SK-N-SH treated with all-trans-retinoic acid at 6 μM for 48 hours (cell line): Measurements from ENCODE around the gene ZBED4.

Experiments used
- ESRRG ChIP-seq: fragments of 250-450 bp; sonication (Bioruptor Pico); IDR thresholded peaks from 2 replicates; pipeline ENCODE4 v1.6.1; 2021; ENCODE audit warnings: mild to moderate bottlenecking
- GLIS3 ChIP-seq: fragments of 250-450 bp; sonication (Bioruptor Pico); IDR thresholded peaks from 2 replicates; pipeline ENCODE4 v1.5.0; 2020; ENCODE audit warnings: mild to moderate bottlenecking, moderate library complexity
- OSR1 ChIP-seq: fragments of 250-450 bp; sonication (Bioruptor Pico); IDR thresholded peaks from 2 replicates; pipeline ENCODE4 v1.8.0; 2022; ENCODE audit warnings: moderate library complexity, mild to moderate bottlenecking, inconsistent platforms
- TOX ChIP-seq: fragments of 250-450 bp; sonication (Bioruptor Pico); IDR thresholded peaks from 2 replicates; pipeline ENCODE4 v1.8.0; 2021; ENCODE audit warnings: mild to moderate bottlenecking, moderate library complexity, borderline replicate concordance
- ZFP3 ChIP-seq: fragments of 250-450 bp; sonication (Bioruptor Pico); IDR thresholded peaks from 2 replicates; pipeline ENCODE4 v1.5.0; 2020; ENCODE audit warnings: mild to moderate bottlenecking, moderate library complexity
- ZFP30 ChIP-seq: fragments of 450-650 bp; formaldehyde crosslinking; IDR thresholded peaks from 2 replicates; pipeline ENCODE4 v1.5.0; 2022; ENCODE audit warnings: mild to moderate bottlenecking, moderate library complexity
- ZNF565 ChIP-seq: fragments of 450-650 bp; formaldehyde crosslinking; conservative IDR thresholded peaks from 2 replicates; pipeline ENCODE4 v1.5.0; 2020; ENCODE audit warnings: low read depth, mild to moderate bottlenecking, moderate library complexity
- TF ChIP-seq, protein P1 (sequence below): fragments of 250-450 bp; sonication (Bioruptor Pico); IDR thresholded peaks from 2 replicates; pipeline ENCODE4 v1.5.1; 2020; ENCODE audit warnings: low read depth, mild to moderate bottlenecking, moderate library complexity
- TF ChIP-seq, protein P2 (sequence below): fragments of 250-450 bp; sonication (Bioruptor Pico); IDR thresholded peaks from 2 replicates; pipeline ENCODE4 v1.5.0; 2020; ENCODE audit warnings: mild to moderate bottlenecking, moderate library complexity
- TF ChIP-seq, protein P3 (sequence below): fragments of 250-450 bp; sonication (Bioruptor Pico); IDR thresholded peaks from 2 replicates; pipeline ENCODE4 v1.8.0; 2020; ENCODE audit warnings: mild to moderate bottlenecking, moderate library complexity, borderline replicate concordance

DNA sequence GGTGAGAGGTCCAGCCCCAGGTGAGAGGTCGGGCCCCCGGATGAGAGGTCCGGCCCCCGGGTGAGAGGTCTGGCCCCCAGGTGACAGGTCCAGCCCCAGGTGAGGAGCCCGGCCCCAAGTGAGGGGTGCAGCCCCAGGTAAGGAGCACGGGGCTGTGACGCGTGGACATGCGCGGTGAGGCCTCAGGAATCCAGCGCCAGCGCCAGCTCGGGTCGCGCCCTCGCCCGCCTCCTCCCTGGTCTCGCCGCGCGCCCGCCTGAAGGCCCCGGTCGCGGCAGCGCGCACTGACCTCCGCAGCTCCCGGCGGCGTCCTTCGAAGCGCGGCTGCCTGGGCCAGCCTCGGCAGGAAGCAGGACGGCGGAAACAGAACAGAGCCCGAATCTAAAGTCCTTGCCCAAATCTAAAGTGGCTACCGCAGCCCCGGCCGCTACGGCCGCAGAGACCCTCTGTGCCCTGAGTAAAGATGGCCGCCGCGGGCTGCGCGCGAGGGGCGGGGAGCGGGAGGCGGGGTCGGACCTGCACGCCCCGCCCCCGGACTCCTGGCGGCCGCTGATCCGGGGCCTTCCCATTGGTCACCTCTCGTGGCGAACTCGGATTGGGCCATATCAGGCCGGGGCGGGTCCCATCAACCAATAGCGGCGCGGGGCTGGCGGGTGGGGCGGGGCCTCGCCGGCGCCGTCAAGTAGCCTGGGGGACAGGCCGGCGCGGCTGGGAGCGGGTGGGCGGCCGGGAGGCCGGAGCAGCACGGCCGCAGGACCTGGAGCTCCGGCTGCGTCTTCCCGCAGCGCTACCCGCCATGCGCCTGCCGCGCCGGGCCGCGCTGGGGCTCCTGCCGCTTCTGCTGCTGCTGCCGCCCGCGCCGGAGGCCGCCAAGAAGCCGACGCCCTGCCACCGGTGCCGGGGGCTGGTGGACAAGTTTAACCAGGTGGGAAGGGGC lies 64.6 kb downstream of the ZBED4 start, which contains the start of the genes ALG12 and CRELD2:
- TF ChIP-seq ZFP30 (CRISPR knock-in tag), result no peak
- 0 out of 2 replicates have a peak, but pooled peaks have one; percentile 49 for TF ChIP-seq ZFP3 (CRISPR knock-in tag)
- no peak for TF ChIP-seq OSR1 (CRISPR knock-in tag)
- no peak for TF ChIP-seq ZNF565
- no peak for TF ChIP-seq ESRRG (CRISPR knock-in tag)
- TF ChIP-seq, protein P1, sequence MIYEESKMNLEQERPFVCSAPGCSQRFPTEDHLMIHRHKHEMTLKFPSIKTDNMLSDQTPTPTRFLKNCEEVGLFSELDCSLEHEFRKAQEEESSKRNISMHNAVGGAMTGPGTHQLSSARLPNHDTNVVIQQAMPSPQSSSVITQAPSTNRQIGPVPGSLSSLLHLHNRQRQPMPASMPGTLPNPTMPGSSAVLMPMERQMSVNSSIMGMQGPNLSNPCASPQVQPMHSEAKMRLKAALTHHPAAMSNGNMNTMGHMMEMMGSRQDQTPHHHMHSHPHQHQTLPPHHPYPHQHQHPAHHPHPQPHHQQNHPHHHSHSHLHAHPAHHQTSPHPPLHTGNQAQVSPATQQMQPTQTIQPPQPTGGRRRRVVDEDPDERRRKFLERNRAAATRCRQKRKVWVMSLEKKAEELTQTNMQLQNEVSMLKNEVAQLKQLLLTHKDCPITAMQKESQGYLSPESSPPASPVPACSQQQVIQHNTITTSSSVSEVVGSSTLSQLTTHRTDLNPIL (CRISPR knock-in tag), result no peak
- TF ChIP-seq GLIS3, result no peak
- TF ChIP-seq, protein P2, sequence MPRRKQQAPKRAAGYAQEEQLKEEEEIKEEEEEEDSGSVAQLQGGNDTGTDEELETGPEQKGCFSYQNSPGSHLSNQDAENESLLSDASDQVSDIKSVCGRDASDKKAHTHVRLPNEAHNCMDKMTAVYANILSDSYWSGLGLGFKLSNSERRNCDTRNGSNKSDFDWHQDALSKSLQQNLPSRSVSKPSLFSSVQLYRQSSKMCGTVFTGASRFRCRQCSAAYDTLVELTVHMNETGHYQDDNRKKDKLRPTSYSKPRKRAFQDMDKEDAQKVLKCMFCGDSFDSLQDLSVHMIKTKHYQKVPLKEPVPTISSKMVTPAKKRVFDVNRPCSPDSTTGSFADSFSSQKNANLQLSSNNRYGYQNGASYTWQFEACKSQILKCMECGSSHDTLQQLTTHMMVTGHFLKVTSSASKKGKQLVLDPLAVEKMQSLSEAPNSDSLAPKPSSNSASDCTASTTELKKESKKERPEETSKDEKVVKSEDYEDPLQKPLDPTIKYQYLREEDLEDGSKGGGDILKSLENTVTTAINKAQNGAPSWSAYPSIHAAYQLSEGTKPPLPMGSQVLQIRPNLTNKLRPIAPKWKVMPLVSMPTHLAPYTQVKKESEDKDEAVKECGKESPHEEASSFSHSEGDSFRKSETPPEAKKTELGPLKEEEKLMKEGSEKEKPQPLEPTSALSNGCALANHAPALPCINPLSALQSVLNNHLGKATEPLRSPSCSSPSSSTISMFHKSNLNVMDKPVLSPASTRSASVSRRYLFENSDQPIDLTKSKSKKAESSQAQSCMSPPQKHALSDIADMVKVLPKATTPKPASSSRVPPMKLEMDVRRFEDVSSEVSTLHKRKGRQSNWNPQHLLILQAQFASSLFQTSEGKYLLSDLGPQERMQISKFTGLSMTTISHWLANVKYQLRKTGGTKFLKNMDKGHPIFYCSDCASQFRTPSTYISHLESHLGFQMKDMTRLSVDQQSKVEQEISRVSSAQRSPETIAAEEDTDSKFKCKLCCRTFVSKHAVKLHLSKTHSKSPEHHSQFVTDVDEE (CRISPR knock-in tag), result no peak
- TF ChIP-seq, protein P3, sequence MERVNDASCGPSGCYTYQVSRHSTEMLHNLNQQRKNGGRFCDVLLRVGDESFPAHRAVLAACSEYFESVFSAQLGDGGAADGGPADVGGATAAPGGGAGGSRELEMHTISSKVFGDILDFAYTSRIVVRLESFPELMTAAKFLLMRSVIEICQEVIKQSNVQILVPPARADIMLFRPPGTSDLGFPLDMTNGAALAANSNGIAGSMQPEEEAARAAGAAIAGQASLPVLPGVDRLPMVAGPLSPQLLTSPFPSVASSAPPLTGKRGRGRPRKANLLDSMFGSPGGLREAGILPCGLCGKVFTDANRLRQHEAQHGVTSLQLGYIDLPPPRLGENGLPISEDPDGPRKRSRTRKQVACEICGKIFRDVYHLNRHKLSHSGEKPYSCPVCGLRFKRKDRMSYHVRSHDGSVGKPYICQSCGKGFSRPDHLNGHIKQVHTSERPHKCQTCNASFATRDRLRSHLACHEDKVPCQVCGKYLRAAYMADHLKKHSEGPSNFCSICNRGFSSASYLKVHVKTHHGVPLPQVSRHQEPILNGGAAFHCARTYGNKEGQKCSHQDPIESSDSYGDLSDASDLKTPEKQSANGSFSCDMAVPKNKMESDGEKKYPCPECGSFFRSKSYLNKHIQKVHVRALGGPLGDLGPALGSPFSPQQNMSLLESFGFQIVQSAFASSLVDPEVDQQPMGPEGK (CRISPR knock-in tag), result no peak
- no peak for TF ChIP-seq TOX (CRISPR knock-in tag)
